Omental fat pad (tissue), 4 donors: Measurements from ENCODE around the gene EME2. TPM values are rescaled to one million over a fixed set of nuclear protein-coding genes. Genes with fewer than 3 reads are reported as not detected.

Experiments
- ATAC-seq: fragments of 150-250 bp; one replicate; pipeline ENCODE4 v1.9.1; 2016; ENCODE audit warnings: mild to moderate bottlenecking, moderate library complexity; ENCODE audit not compliant: low FRiP score
- DNase-seq: peaks from one replicate; pipeline ENCODE4 v3.0.0-alpha.2; 2019; ENCODE audit warnings: low spot score
- total RNA-seq, 4 donors: library from RNA; depleted of rRNA; stranded (reverse); fragments of >200 nt; gene quantifications; one replicate each; pipeline ENCODE4 v1.1.0, GENCODE V29; 2016
- TF ChIP-seq, protein P1 (sequence below), 3 donors: fragments of 450-650 bp; IDR thresholded peaks; one replicate each; pipeline ENCODE4 v1.5.1; 2016 to 2017; ENCODE audit warnings: antibody characterized with exemption in 3 of 3, mild to moderate bottlenecking in 3 of 3, moderate library complexity in 2 of 3

The EME2 gene
- total RNA-seq, 4 donors from 2014 or later = 5.9 to 16.2 (median 7.1) TPM

DNA sequence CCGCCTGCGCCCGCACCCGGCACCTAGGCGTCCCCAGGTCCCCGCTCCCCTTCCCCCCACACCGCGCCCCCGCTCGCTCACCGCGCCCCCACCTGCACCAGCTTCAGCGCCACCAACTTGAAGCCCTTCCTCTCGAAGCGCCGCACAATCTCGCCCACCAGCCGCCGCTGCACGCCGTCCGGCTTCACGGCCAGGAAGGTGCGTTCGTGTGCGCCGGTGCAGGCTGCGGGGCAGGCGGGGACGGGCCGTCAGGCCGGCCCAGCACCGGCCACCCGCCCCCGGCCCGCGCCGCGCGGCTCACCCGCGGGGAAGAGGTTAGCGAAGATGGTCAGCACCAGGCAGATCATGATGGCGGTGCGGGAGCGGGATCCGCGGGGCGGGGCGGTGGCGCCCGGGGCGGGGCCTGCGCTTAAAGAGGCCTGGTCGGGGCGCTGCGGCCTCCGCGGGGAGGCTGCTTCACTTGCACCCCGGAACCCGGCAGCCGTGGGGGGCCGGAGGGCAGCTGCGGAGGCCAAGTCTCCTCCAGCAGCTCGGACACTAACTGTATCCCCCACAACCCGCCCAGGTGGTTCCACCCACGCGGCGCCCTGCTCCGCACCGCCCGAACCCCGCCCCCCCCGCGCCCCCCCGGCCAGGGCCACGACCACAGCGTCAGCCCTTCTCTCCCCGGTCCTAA, 1.3 kb upstream of the EME2 start, which contains the start of gene NME3:
TSS of gene NME3 (minus strand) at position 356 of the 676 bp plus-strand sequence. CDS start at position 347, 9 bp downstream.
- TF ChIP-seq, protein P1, sequence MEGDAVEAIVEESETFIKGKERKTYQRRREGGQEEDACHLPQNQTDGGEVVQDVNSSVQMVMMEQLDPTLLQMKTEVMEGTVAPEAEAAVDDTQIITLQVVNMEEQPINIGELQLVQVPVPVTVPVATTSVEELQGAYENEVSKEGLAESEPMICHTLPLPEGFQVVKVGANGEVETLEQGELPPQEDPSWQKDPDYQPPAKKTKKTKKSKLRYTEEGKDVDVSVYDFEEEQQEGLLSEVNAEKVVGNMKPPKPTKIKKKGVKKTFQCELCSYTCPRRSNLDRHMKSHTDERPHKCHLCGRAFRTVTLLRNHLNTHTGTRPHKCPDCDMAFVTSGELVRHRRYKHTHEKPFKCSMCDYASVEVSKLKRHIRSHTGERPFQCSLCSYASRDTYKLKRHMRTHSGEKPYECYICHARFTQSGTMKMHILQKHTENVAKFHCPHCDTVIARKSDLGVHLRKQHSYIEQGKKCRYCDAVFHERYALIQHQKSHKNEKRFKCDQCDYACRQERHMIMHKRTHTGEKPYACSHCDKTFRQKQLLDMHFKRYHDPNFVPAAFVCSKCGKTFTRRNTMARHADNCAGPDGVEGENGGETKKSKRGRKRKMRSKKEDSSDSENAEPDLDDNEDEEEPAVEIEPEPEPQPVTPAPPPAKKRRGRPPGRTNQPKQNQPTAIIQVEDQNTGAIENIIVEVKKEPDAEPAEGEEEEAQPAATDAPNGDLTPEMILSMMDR (IDR thresholded peaks at IDR 0.05) = no peak
- peak; percentile 21 for ATAC-seq
- DNase-seq = peak; percentile 57

DNA sequence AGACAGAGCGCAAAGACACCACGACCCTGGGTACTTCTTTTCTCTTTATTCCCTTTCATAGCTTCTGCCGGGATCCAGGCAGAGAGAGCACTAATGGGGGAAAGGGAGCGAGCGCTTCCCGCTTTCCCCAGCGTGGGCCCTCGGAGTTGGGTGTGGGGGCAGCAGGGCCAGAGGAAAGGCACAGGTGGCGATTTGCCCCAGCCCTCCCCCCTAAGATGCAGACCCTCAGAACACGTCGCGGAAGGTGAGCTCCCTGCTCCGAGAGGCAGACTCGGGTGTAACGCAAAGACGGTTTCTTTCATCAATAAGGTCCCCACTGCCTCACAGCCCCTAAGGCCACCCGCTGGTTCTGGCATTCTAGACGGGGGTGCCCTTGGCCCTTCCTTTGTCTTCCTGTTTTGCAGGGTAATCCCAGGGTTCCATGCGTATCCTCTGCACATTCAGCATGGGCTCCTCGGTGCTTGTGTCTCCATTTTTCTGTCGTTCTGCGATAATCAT, 697 bp upstream of the EME2 start:
- no peak for DNase-seq
- TF ChIP-seq, protein P1 (IDR thresholded peaks at IDR 0.05) = no peak
- no peak for ATAC-seq

DNA sequence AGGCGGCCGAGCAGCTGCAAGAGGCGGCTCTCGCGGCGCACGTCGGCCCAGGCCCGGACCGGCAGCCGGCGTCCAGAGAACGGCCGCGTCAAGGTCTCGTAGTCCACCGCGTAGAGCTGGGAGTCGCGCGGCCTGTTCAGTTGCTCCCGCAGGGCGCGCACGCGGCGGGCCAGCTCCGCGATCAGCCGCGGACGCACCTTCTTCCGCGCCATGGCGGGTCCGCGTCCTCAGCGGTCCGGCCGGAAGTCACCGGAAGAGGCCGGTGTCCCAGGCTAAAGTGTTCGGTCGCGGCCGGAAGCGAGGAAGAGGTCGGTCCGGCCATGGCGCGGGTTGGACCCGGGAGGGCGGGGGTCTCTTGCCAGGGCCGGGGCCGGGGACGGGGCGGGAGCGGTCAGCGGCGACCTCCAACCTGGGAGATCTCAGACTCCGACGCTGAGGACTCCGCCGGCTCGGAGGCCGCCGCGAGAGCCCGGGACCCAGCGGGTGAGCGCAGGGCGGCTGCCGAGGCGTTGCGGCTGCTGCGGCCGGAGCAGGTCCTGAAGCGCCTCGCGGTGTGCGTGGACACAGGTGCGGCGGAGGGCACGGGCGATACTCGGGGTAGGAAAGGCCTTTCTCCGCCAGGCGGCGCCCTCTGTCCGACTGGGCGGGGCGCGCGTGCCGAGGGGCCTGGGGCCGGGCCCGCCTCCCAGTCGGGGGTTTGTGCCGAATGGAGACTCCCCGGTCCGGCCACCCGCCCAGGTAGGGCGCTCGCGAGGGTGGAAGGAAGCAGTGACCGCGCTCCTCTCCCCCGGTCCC, 495 bp downstream of the EME2 start, which contains the start of gene MRPS34:
TSS of gene MRPS34 (minus strand) at position 227 of the 795 bp plus-strand sequence. CDS start at position 212, 15 bp downstream.
- TF ChIP-seq, protein P1 (IDR thresholded peaks at IDR 0.05) = peak in 1 of 3 donors; percentile 68
- ATAC-seq = peak; percentile 74
- peak; percentile 56 for DNase-seq

DNA sequence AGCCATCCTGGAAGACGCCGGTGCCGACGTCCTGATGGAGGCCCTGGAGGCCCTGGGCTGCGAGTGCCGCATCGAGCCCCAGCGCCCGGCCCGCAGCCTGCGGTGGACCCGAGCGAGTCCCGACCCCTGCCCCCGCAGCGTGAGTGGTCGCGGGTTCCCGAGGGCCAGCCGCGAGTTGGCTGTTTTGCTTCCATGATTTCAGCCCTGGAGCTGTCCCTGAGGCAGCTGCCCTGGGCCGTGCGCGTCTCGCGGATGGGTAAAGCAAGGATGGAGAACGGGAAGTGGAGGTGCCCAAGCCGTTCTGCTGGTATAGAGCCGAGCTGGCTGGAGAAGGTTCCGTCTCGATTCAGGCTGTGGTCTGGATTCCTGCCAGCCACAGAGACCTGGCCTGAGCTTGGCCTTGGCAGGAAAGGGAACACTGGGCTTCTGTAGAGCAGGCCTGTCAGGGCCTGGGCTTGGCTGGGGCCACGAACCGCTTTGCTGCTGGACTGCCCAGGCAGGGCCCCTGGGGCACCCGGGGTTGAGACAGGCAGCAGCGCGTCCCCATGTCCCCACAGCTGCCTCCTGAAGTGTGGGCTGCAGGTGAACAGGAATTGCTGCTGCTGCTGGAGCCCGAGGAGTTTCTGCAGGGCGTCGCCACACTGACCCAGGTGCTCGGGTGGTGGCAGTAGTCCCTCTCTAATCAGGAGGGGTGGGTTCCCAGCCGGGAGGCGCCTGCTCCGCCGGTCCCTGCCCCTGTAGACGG, 1.3 kb downstream of the EME2 start:
- TF ChIP-seq, protein P1 (IDR thresholded peaks at IDR 0.05) = no peak
- ATAC-seq = no peak

DNA sequence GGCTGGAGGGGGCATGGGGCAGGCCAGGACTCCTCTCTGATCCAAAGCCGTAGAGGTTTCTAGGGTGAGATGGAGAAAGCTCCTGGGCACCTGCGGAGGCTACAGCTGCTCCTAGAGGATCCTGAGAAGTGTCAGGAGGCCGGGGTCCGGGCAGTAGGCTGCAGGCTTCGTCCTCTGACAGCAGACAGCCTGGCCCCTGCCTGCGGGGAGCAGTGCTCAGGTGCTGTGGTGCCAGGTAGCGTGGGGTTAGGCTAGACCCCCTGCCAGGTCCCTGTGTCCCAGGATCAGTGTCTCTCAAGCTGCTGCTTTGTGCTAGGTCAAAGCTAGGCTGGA, 1.8 kb downstream of the EME2 start:
- DNase-seq (no peak), ATAC-seq (no peak)
- TF ChIP-seq, protein P1 (IDR thresholded peaks at IDR 0.05) = no peak

More for the DNA sequence above, 1.3 kb downstream of the EME2 start:
- DNase-seq = no peak

DNA sequence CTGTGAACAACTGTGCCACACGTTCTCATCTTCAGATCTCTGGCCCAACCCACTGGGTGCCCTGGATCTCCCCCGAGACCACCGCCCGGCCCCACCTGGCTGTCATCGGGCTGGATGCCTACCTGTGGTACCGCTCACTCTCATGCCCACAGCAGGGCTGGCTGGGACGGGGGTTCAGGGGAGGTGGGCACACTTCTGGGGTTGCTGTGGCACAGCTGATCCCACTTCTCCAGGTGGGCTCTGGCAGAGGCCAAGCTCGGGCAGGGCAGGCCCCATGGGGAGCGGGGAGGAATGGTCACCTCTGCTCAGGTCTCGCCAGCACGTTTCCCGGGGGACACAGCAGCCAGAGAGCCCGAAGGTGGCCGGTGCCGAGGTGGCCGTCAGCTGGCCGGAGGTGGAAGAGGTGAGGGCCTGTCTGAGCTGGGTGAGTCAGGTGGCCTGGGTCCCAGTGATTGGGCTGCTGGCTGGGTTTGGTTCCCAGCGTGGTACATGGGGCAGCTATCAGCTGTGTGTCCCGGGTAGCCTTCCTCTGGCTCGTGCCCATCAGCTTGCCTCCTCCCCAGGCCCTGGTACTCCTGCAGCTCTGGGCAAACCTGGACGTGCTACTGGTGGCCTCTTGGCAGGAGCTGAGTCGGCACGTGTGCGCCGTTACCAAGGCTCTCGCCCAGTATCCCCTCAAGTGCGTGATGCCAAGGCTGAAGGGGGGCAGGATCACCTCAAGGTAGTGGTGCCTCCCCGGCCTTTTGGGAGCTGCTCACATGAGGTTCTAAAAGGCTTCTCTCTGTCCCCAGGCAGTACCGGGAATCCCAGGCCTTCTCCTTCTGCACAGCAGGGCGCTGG, 2.6 kb downstream of the EME2 start:
- ATAC-seq = no peak
- DNase-seq = no peak
- TF ChIP-seq, protein P1 (IDR thresholded peaks at IDR 0.05) = no peak
